ENCODE data around the gene C22orf23.

Gene C22orf23

GRCh38 chr22:37953437-37954179 lies at the start of gene C22orf23, which contains the start of gene POLR2F:
Gene C22orf23 (minus strand): TSS chr22:37953601. CDS start chr22:37953149, 452 bp downstream.
Gene POLR2F (plus strand): TSS chr22:37953699. CDS start chr22:37953788, 89 bp downstream.
- DNase-seq (ENCODE audit: low read depth) = peak; percentile 96

GRCh38 chr22:37999640-38000272 lies 46.4 kb upstream of the C22orf23 start:
- DNase-seq (ENCODE audit: low read depth) = no peak

GRCh38 chr22:37999236-37999635 lies 45.8 kb upstream of the C22orf23 start:
- no peak for DNase-seq (ENCODE audit: low read depth)

GRCh38 chr22:37998543-37998942 lies 45.1 kb upstream of the C22orf23 start:
- DNase-seq (ENCODE audit: low read depth) = no peak

- DNase-seq (ENCODE audit: low read depth) = no peak
Observed at GRCh38 chr22:37996515-37997246, 43.3 kb upstream of the C22orf23 start.

- DNase-seq (ENCODE audit: low read depth) = no peak
Observed at GRCh38 chr22:37996079-37996478, 42.7 kb upstream of the C22orf23 start.

- no peak for DNase-seq (ENCODE audit: low read depth)
Observed at GRCh38 chr22:37995460-37995859, 42.1 kb upstream of the C22orf23 start.

- DNase-seq (ENCODE audit: low read depth) = no peak
Observed at GRCh38 chr22:37994982-37995381, 41.6 kb upstream of the C22orf23 start.

- DNase-seq (ENCODE audit: low read depth) = no peak
Observed at GRCh38 chr22:37994049-37994448, 40.6 kb upstream of the C22orf23 start.

GRCh38 chr22:37991731-37992442 lies 38.5 kb upstream of the C22orf23 start:
- DNase-seq (ENCODE audit: low read depth) = no peak

GRCh38 chr22:37990862-37991261 lies 37.5 kb upstream of the C22orf23 start:
- DNase-seq (ENCODE audit: low read depth) = no peak

GRCh38 chr22:37990301-37990700 lies 36.9 kb upstream of the C22orf23 start:
- DNase-seq (ENCODE audit: low read depth) = no peak

- no peak for DNase-seq (ENCODE audit: low read depth)
Observed at GRCh38 chr22:37989146-37990045, 36.0 kb upstream of the C22orf23 start.

- no peak for DNase-seq (ENCODE audit: low read depth)
Observed at GRCh38 chr22:37986371-37986770, 33.0 kb upstream of the C22orf23 start.

- no peak for DNase-seq (ENCODE audit: low read depth)
Observed at GRCh38 chr22:37985751-37986281, 32.4 kb upstream of the C22orf23 start.

- DNase-seq (ENCODE audit: low read depth) = no peak
Observed at GRCh38 chr22:37985050-37985585, 31.7 kb upstream of the C22orf23 start.

GRCh38 chr22:37983860-37984791 lies 30.7 kb upstream of the C22orf23 start, which contains the start of gene SOX10:
Gene SOX10 (minus strand): TSS chr22:37984555. CDS start chr22:37983784, 771 bp downstream.
- DNase-seq (ENCODE audit: low read depth) = no peak

- DNase-seq (ENCODE audit: low read depth) = no peak
Observed at GRCh38 chr22:37982938-37983859, 29.8 kb upstream of the C22orf23 start.
